Stimulated activated naive CD8-positive, alpha-beta T cell treated with anti-CD3 and anti-CD28 coated beads, Interleukin-15, amount 100 ng/mL, for 72 hours (primary cell): ENCODE results near the gene SIRPG.
A peak's percentile ranks its signal among the peaks of the same experiment; 100 is the strongest.

Source experiments
- ATAC-seq: fragments of 150-1000 bp; cut with Tn5 transposase; 2 replicates; pipeline ENCODE4 v1.10.0; 2021; ENCODE audit warnings: mild to moderate bottlenecking, moderate library complexity
- DNase-seq, 2 donors: peaks; one replicate each; pipeline ENCODE4 v3.0.0; 2021 to 2022
- H3K27ac Mint-ChIP-seq, 2 donors: one replicate each; pipeline ENCODE4 v1.8.0; 2022; ENCODE audit warnings: mild to moderate bottlenecking in 2 of 2, mixed read lengths in 2 of 2, moderate library complexity in 2 of 2
- H3K27me3 Mint-ChIP-seq: one replicate; pipeline ENCODE4 v1.8.0; 2022; ENCODE audit warnings: mixed read lengths
- H3K4me1 Mint-ChIP-seq: one replicate; pipeline ENCODE4 v1.8.0; 2022; ENCODE audit warnings: mild to moderate bottlenecking, mixed read lengths
- H3K4me3 Mint-ChIP-seq, 2 donors: one replicate each; pipeline ENCODE4 v1.8.0; 2022; ENCODE audit warnings: mild to moderate bottlenecking in 2 of 2, mixed read lengths in 2 of 2, moderate library complexity in 1 of 2
- H3K9me3 Mint-ChIP-seq, 2 donors: one replicate each; pipeline ENCODE4 v1.8.0; 2022; ENCODE audit warnings: mixed read lengths in 2 of 2

Gene SIRPG

GRCh38 chr20:1685304-1686052 lies 27.9 kb upstream of the SIRPG start:
- ATAC-seq (peak; percentile 61), DNase-seq (peak in 1 of 2 donors; percentile 21)
- peak overlapping the region; percentile 97 to 99 for H3K27ac Mint-ChIP-seq
- H3K4me3 Mint-ChIP-seq, result peak overlapping the region; percentile 92 to 97
- peaks cover 83% of the 10 kb centered on the region for H3K4me1 Mint-ChIP-seq
- peaks cover 4 to 22% of the 10 kb centered on the region in 2 donors for H3K9me3 Mint-ChIP-seq
- H3K27me3 Mint-ChIP-seq, result no peaks in the 10 kb centered on the region

- ATAC-seq (peak; percentile 34), DNase-seq (no peak)
- Mint-ChIP-seq H3K27ac (peak overlapping the region; percentile 97 to 99), H3K9me3 (peaks cover 4 to 17% of the 10 kb centered on the region in 2 donors), H3K27me3 (no peaks in the 10 kb centered on the region), H3K4me1 (peaks cover 83% of the 10 kb centered on the region), H3K4me3 (peak overlapping the region; percentile 92 to 97)
Measured at GRCh38 chr20:1684872-1685271, 27.3 kb upstream of the SIRPG start.

- ATAC-seq (peak; percentile 21), DNase-seq (no peak)
- Mint-ChIP-seq H3K9me3 (peaks cover under 1 to 8% of the 10 kb centered on the region in 2 donors), H3K4me3 (peak overlapping the region; percentile 82 to 85), H3K4me1 (peaks cover 97% of the 10 kb centered on the region), H3K27me3 (no peaks in the 10 kb centered on the region), H3K27ac (peak overlapping the region; percentile 85 to 90)
Measured at GRCh38 chr20:1676650-1677049, 19.1 kb upstream of the SIRPG start.

- peaks cover 8 to 21% of the 10 kb centered on the region in 2 donors for H3K9me3 Mint-ChIP-seq
- peak overlapping the region; percentile 95 for H3K27ac Mint-ChIP-seq
- H3K27me3 Mint-ChIP-seq, result no peaks in the 10 kb centered on the region
- ATAC-seq (no peak), DNase-seq (no peak)
- peak overlapping the region; percentile 80 to 85 for H3K4me3 Mint-ChIP-seq
- peaks cover 100% of the 10 kb centered on the region for H3K4me1 Mint-ChIP-seq
Measured at GRCh38 chr20:1674990-1675780, 17.6 kb upstream of the SIRPG start.

GRCh38 chr20:1674361-1674760 lies 16.8 kb upstream of the SIRPG start:
- Mint-ChIP-seq H3K4me3 (peak overlapping the region; percentile 80 to 85), H3K27ac (peak overlapping the region; percentile 95)
- ATAC-seq, result peak; percentile 86

GRCh38 chr20:1673424-1673823 lies 15.8 kb upstream of the SIRPG start:
- Mint-ChIP-seq H3K9me3 (peaks cover 8 to 26% of the 10 kb centered on the region in 2 donors), H3K27ac (peak overlapping the region; percentile 95), H3K4me1 (peaks cover 100% of the 10 kb centered on the region), H3K4me3 (peak overlapping the region; percentile 80 to 85), H3K27me3 (no peaks in the 10 kb centered on the region)
- ATAC-seq, result no peak
- no peak for DNase-seq

More at GRCh38 chr20:1674361-1674760, 16.8 kb upstream of the SIRPG start:
- peak in 1 of 2 donors; percentile 73 for DNase-seq
- peaks cover 8 to 20% of the 10 kb centered on the region in 2 donors for H3K9me3 Mint-ChIP-seq
- peaks cover 100% of the 10 kb centered on the region for H3K4me1 Mint-ChIP-seq
- no peaks in the 10 kb centered on the region for H3K27me3 Mint-ChIP-seq

- H3K27me3 Mint-ChIP-seq, result no peaks in the 10 kb centered on the region
Measured at GRCh38 chr20:1672728-1673127, 15.1 kb upstream of the SIRPG start.

GRCh38 chr20:1671891-1672669 lies 14.5 kb upstream of the SIRPG start:
- H3K4me1 Mint-ChIP-seq, result peaks cover 100% of the 10 kb centered on the region

More at GRCh38 chr20:1672728-1673127, 15.1 kb upstream of the SIRPG start:
- peak overlapping the region; percentile 95 for H3K27ac Mint-ChIP-seq
- peaks cover 8 to 26% of the 10 kb centered on the region in 2 donors for H3K9me3 Mint-ChIP-seq
- H3K4me3 Mint-ChIP-seq, result peak overlapping the region; percentile 80 to 85
- H3K4me1 Mint-ChIP-seq, result peaks cover 100% of the 10 kb centered on the region
- ATAC-seq (peak; percentile 57), DNase-seq (no peak)

GRCh38 chr20:1669304-1669703 lies 11.7 kb upstream of the SIRPG start:
- peaks cover 98% of the 10 kb centered on the region for H3K4me1 Mint-ChIP-seq
- ATAC-seq (no peak), DNase-seq (no peak)
- no peak overlapping the region for H3K4me3 Mint-ChIP-seq
- H3K9me3 Mint-ChIP-seq, result peaks cover 8 to 26% of the 10 kb centered on the region in 2 donors
- no peaks in the 10 kb centered on the region for H3K27me3 Mint-ChIP-seq
- peak overlapping the region; percentile 41 to 68 for H3K27ac Mint-ChIP-seq

More at GRCh38 chr20:1671891-1672669, 14.5 kb upstream of the SIRPG start:
- no peaks in the 10 kb centered on the region for H3K27me3 Mint-ChIP-seq
- ATAC-seq, result peak; percentile 76
- no peak for DNase-seq
- peaks cover 8 to 26% of the 10 kb centered on the region in 2 donors for H3K9me3 Mint-ChIP-seq
- peak overlapping the region; percentile 80 to 85 for H3K4me3 Mint-ChIP-seq
- peak overlapping the region; percentile 95 for H3K27ac Mint-ChIP-seq

GRCh38 chr20:1667502-1668085 lies 10.0 kb upstream of the SIRPG start:
- Mint-ChIP-seq H3K4me1 (peaks cover 98% of the 10 kb centered on the region), H3K27ac (peak overlapping the region in 1 of 2 donors; percentile 95), H3K27me3 (no peaks in the 10 kb centered on the region), H3K4me3 (peak overlapping the region in 1 of 2 donors; percentile 51), H3K9me3 (peaks cover 8 to 26% of the 10 kb centered on the region in 2 donors)
- DNase-seq (no peak), ATAC-seq (peak; percentile 61)

- Mint-ChIP-seq H3K4me1 (peaks cover 98% of the 10 kb centered on the region), H3K27me3 (no peaks in the 10 kb centered on the region), H3K9me3 (peaks cover 8 to 26% of the 10 kb centered on the region in 2 donors), H3K4me3 (no peak overlapping the region), H3K27ac (peak overlapping the region in 1 of 2 donors; percentile 95)
- DNase-seq (no peak), ATAC-seq (no peak)
Measured at GRCh38 chr20:1666802-1667201, 9.2 kb upstream of the SIRPG start.

- H3K27ac Mint-ChIP-seq, result peak overlapping the region; percentile 86 to 96
- ATAC-seq, result no peak
Measured at GRCh38 chr20:1665345-1665744, 7.8 kb upstream of the SIRPG start.

GRCh38 chr20:1664911-1665310 lies 7.3 kb upstream of the SIRPG start:
- peak overlapping the region; percentile 74 to 81 for H3K4me3 Mint-ChIP-seq
- H3K27me3 Mint-ChIP-seq, result no peaks in the 10 kb centered on the region
- H3K4me1 Mint-ChIP-seq, result peaks cover 98% of the 10 kb centered on the region
- peak; percentile 66 for ATAC-seq
- peaks cover 0 to 12% of the 10 kb centered on the region in 2 donors for H3K9me3 Mint-ChIP-seq
- H3K27ac Mint-ChIP-seq, result peak overlapping the region; percentile 24 to 96
- peak in 1 of 2 donors; percentile 67 for DNase-seq

More at GRCh38 chr20:1665345-1665744, 7.8 kb upstream of the SIRPG start:
- Mint-ChIP-seq H3K27me3 (no peaks in the 10 kb centered on the region), H3K9me3 (peaks cover 0 to 13% of the 10 kb centered on the region in 2 donors), H3K4me3 (peak overlapping the region; percentile 74 to 81), H3K4me1 (peaks cover 98% of the 10 kb centered on the region)
- DNase-seq, result no peak

- Mint-ChIP-seq H3K4me3 (peak overlapping the region; percentile 74 to 81), H3K4me1 (peaks cover 98% of the 10 kb centered on the region), H3K27me3 (no peaks in the 10 kb centered on the region), H3K27ac (peak overlapping the region; percentile 24 to 96), H3K9me3 (peaks cover 0 to 5% of the 10 kb centered on the region in 2 donors)
- no peak for DNase-seq
- ATAC-seq, result peak; percentile 55
Measured at GRCh38 chr20:1663917-1664316, 6.3 kb upstream of the SIRPG start.
